GM21390 (cell line): ENCODE results near the gene EGR4.
"Not testable (repeated sequence)": the region's sequence is repeated elsewhere in the genome, so short reads cannot be mapped to it uniquely, and the experiment has no call there.

Experiments used
- ATAC-seq: cut with Tn5 transposase; IDR thresholded peaks from one replicate; pipeline ENCODE4 v1.9.1; 2021; ENCODE audit not compliant: unreplicated experiment

EGR4 gene

GRCh38 chr2:73264332-73264606 lies 29.1 kb downstream of the EGR4 start:
- ATAC-seq: no peak

- ATAC-seq: no peak
Measured at GRCh38 chr2:73263540-73264331, 29.6 kb downstream of the EGR4 start.

- not testable (repeated sequence) for ATAC-seq
Measured at GRCh38 chr2:73262691-73263429, 30.5 kb downstream of the EGR4 start.

GRCh38 chr2:73262108-73262651 lies 31.2 kb downstream of the EGR4 start:
- ATAC-seq: no peak

GRCh38 chr2:73260338-73260984 lies 32.9 kb downstream of the EGR4 start:
- ATAC-seq: no peak

- no peak for ATAC-seq
Measured at GRCh38 chr2:73259704-73260337, 33.5 kb downstream of the EGR4 start.

GRCh38 chr2:73259276-73259675 lies 34.1 kb downstream of the EGR4 start:
- no peak for ATAC-seq

- no peak for ATAC-seq
Measured at GRCh38 chr2:73258913-73259215, 34.5 kb downstream of the EGR4 start.

- ATAC-seq: no peak
Measured at GRCh38 chr2:73258186-73258912, 35.0 kb downstream of the EGR4 start.

- no peak for ATAC-seq
Measured at GRCh38 chr2:73257425-73258125, 35.8 kb downstream of the EGR4 start.

- ATAC-seq: no peak
Measured at GRCh38 chr2:73257021-73257420, 36.3 kb downstream of the EGR4 start.

- ATAC-seq: no peak
Measured at GRCh38 chr2:73256618-73256922, 36.8 kb downstream of the EGR4 start.

- ATAC-seq: no peak
Measured at GRCh38 chr2:73255907-73256617, 37.3 kb downstream of the EGR4 start.

GRCh38 chr2:73255007-73255644 lies 38.2 kb downstream of the EGR4 start:
- ATAC-seq: no peak

- ATAC-seq: no peak
Measured at GRCh38 chr2:73254343-73255006, 38.9 kb downstream of the EGR4 start.

GRCh38 chr2:73253901-73254300 lies 39.4 kb downstream of the EGR4 start:
- ATAC-seq: no peak

GRCh38 chr2:73253400-73253799 lies 39.9 kb downstream of the EGR4 start:
- no peak for ATAC-seq

GRCh38 chr2:73252238-73253027 lies 40.9 kb downstream of the EGR4 start:
- ATAC-seq: no peak
